ENCODE measurements around the gene ELOVL5.
"Not testable (repeated sequence)": the region's sequence is repeated elsewhere in the genome, so short reads cannot be mapped to it uniquely, and the experiment has no call there.

ELOVL5 gene

GRCh38 chr6:53359095-53359842 is 10.5 kb upstream of the ELOVL5 start:
- DNase-seq (ENCODE audit: low read depth in 2 of 2), result peak; percentile 80 to 83

- no peak for DNase-seq (ENCODE audit: low read depth in 2 of 2)
These were observed 9.8 kb upstream of the ELOVL5 start for GRCh38 chr6:53358440-53359094.

GRCh38 chr6:53357576-53358360 is 9.0 kb upstream of the ELOVL5 start:
- no peak for DNase-seq (ENCODE audit: low read depth in 2 of 2)

- DNase-seq (ENCODE audit: low read depth in 2 of 2), result no peak
These were observed 4.9 kb upstream of the ELOVL5 start for GRCh38 chr6:53353624-53354023.

- no peak for DNase-seq (ENCODE audit: low read depth in 2 of 2)
These were observed 3.6 kb upstream of the ELOVL5 start for GRCh38 chr6:53352360-53352759.

- no peak for DNase-seq (ENCODE audit: low read depth in 2 of 2)
These were observed 501 bp upstream of the ELOVL5 start for GRCh38 chr6:53349209-53349693.

GRCh38 chr6:53347921-53348370 is 804 bp downstream of the ELOVL5 start:
- DNase-seq (ENCODE audit: low read depth in 2 of 2), result peak in 1 of 2 donors; percentile 39

GRCh38 chr6:53347250-53347920 is 1.4 kb downstream of the ELOVL5 start:
- no peak for DNase-seq (ENCODE audit: low read depth in 2 of 2)

- DNase-seq (ENCODE audit: low read depth in 2 of 2), result not testable (repeated sequence)
These were observed 2.7 kb downstream of the ELOVL5 start for GRCh38 chr6:53346049-53346448.

GRCh38 chr6:53344969-53345368 is 3.8 kb downstream of the ELOVL5 start:
- DNase-seq (ENCODE audit: low read depth in 2 of 2), result no peak

GRCh38 chr6:53343092-53343491 is 5.7 kb downstream of the ELOVL5 start:
- DNase-seq (ENCODE audit: low read depth in 2 of 2), result no peak

GRCh38 chr6:53342217-53342616 is 6.5 kb downstream of the ELOVL5 start:
- DNase-seq (ENCODE audit: low read depth in 2 of 2), result no peak

GRCh38 chr6:53340536-53340935 is 8.2 kb downstream of the ELOVL5 start:
- no peak for DNase-seq (ENCODE audit: low read depth in 2 of 2)

- DNase-seq (ENCODE audit: low read depth in 2 of 2), result no peak
These were observed 9.3 kb downstream of the ELOVL5 start for GRCh38 chr6:53339424-53339823.

GRCh38 chr6:53338304-53338703 is 10.4 kb downstream of the ELOVL5 start:
- no peak for DNase-seq (ENCODE audit: low read depth in 2 of 2)

GRCh38 chr6:53336070-53336469 is 12.7 kb downstream of the ELOVL5 start:
- no peak for DNase-seq (ENCODE audit: low read depth in 2 of 2)

- peak; percentile 31 to 45 for DNase-seq (ENCODE audit: low read depth in 2 of 2)
These were observed 13.3 kb downstream of the ELOVL5 start for GRCh38 chr6:53335224-53335994.

- no peak for DNase-seq (ENCODE audit: low read depth in 2 of 2)
These were observed 15.0 kb downstream of the ELOVL5 start for GRCh38 chr6:53333439-53334408.

GRCh38 chr6:53331678-53332077 is 17.1 kb downstream of the ELOVL5 start:
- no peak for DNase-seq (ENCODE audit: low read depth in 2 of 2)

GRCh38 chr6:53330137-53330536 is 18.6 kb downstream of the ELOVL5 start:
- no peak for DNase-seq (ENCODE audit: low read depth in 2 of 2)
